GM18951 (cell line): ENCODE results near the gene TSPAN11.

Source experiments
- POLR2A ChIP-seq: IDR thresholded peaks from 4 replicates; pipeline ENCODE4 v1.6.1; 2011; ENCODE audit warnings: mild to moderate bottlenecking; ENCODE audit not compliant: insufficient read length, insufficient read depth; ENCODE audit errors: extremely low read depth
- in situ Hi-C: fragments of 300-500 bp; cut with MboI; formaldehyde crosslinking; loops from one replicate; pipeline ENCODE4 v1.12.0; 2022; ENCODE audit warnings: low sequenced_read_pairs, mixed read lengths, inconsistent platforms; ENCODE audit not compliant: unreplicated experiment

Gene TSPAN11

DNA sequence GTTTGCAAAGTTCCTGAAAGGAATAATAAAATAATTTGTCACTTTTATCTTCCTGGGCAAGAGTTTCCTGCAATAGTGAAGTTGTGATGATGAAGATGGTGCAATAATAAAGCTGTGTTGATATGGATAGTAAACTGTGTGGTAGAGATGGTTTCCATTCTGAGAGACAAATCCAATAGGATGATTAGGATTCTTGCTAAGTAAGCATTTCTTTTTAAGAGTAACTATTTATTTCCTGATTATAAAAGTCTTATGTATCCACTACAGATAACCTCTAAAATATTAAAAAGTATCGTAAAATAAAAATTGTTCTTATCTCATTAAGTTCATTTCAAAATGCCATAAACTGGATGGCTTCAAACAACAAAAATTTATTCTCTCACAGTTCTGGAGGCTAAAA, 28.7 kb downstream of the TSPAN11 start:
- no peak for TF ChIP-seq POLR2A
- in situ Hi-C loops = no loop called here

DNA sequence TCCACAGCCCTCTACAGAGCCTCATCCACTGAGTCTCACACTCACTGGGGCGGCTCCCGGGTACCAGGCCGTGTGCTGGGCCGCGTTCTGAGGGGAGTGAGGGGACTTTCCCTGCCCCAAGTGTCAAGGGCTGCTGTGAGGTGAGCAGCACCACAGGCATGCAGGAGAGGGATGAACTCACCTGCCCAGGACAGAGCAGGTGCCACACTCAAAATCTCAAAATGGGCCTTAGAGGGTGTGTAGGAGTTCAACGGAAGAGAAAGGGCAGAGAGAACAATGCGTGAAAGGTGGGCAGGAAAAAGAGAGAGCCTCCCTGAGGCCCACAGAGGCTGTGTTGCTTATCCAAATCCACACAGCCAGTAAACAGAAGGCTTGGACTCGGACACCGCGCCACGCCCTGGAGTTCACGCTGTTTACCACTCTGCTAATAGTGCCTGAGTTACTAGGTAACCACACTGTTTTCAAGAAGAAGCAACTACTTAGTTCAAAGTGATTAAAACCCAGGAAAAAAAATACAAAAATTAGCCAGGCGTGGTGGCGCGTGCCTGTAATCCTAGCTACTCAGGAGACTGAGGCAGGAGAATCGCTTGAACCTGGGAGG, 32.7 kb downstream of the TSPAN11 start:
- in situ Hi-C loops = no loop called here
- TF ChIP-seq POLR2A = no peak

DNA sequence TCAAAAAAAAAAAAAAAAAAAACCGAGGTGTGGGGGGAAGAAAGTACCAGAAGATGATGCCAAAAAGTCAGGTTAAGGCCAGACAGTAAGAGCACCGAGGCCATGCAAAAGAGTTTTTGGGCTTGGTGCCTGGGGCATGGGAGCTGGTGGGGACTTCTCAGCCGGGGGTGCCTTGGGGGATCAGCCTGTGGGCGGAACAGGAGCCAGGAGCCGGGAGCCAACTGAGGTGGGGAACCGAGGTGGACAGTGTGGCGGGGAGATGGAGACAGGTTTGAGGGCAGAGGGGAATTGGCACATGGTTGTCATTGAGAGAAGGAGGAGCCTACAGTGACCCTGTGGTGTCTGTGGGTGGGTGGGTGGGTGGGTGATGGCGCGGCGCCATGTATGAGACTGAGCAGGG, 33.2 kb downstream of the TSPAN11 start:
- no peak for TF ChIP-seq POLR2A
- in situ Hi-C loops = no loop called here

DNA sequence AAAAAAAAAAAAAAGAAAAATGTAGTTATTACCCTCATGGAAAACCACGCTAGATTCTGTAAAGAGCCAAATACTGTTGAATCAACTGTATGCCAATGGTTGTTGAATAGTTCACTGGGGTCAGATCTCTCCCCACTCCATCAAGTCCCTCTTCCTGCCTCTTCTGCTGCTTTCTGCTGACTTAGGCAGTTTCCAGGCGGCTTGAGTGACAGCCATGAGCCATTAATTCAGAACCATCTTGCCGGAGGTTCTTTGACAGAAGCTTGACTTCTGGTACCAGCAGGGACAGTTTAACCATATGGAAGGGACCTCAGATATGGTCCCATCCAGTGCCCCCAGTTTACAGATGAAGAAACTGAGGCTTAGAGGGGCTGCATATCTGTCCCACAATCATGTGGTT, 34.5 kb downstream of the TSPAN11 start:
- in situ Hi-C loops = no loop called here
- TF ChIP-seq POLR2A = no peak

DNA sequence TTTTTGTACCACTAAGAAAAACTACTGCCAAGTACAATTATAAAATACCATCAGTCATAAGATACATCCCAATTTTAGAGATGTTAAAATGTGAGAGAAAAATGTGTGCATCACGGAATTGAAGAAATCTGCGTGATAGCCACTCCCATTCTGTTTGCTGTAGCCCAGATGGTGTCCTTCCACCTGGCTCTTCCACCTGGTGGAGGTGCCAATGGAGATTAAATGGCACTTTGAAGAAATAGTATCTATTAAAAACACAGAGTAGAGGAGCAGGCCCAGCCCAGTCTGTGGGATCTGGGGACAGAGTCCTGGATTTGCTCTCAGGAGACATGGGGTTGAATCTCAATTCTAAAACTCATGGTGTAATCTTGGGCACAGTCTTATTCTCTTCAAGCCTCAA, 35.5 kb downstream of the TSPAN11 start:
- in situ Hi-C loops = no loop called here

DNA sequence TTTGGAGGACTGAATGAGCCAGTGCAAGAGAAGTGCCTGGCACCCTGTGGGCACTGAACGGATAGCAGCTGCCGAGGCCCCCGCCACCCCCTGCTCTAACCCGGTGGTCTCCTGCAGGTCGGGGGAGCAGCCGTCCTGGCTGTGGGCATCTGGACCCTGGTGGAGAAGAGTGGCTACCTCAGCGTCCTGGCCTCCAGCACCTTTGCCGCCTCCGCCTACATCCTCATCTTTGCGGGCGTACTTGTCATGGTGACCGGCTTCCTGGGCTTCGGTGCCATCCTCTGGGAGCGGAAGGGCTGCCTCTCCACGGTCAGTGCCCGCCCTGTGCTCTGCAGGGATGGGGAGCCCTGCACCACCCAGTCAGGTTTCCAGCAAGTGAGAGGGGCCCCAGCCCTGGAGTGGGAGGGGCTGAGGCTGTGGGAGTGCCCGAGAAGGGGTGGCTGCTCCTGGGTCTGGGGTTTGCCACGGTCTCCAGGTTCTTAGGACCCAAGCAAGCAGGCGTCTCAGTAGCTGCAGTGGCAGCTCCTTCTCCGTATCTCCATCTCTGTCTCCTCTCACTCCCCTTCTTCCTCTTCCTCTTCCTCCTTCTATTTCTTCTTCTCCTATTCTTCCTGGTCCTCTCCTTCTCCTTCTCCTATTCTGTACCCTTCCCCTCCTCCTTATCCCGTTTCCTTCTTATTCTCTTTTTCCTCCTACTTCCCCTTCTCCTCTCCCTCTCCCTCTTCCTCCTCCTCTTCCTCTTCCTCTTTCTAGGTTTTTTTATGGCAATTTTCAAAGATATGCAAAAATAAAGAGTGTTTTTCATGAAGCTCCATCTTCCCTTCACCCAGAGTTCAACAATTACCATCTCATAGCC, 37.4 kb downstream of the TSPAN11 start:
- in situ Hi-C loops = no loop called here
- no peak for TF ChIP-seq POLR2A

More for the DNA sequence above, 35.5 kb downstream of the TSPAN11 start:
- no peak for TF ChIP-seq POLR2A

DNA sequence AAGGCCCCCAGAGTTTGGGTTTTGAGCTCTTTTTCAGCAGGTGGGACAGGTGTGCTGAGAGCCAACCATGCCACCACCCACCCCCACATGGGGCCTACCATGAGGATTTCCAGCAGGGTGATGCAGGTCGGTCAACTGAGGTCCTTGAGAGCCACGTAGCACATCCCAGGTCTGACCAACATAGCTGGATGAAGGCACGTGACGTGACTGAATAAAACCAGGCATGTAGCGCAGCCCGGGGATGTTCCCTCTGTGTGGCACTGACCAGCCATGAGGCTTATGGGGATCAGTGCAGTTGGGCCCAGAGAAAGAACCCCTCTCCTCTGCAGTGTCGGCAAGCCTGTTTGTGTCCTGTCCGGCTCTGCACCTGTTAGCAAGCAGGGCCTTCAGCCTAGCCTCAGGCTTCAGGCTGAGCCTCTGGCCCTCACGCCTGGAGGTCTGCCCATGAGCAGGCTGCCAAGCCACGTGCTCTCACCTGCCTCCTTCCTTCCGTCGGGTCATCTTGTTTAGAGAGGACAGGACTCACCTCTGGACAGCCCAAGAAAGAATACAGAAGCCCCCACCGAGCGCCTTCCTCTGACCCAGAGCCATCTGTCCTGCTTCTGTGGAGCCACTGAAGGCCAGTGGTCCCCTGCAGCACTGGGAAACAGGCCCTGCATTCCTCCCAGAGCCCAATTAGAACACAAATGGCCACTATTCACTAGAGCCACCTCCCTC, 38.5 kb downstream of the TSPAN11 start:
- TF ChIP-seq POLR2A = no peak
- in situ Hi-C loops = no loop called here

DNA sequence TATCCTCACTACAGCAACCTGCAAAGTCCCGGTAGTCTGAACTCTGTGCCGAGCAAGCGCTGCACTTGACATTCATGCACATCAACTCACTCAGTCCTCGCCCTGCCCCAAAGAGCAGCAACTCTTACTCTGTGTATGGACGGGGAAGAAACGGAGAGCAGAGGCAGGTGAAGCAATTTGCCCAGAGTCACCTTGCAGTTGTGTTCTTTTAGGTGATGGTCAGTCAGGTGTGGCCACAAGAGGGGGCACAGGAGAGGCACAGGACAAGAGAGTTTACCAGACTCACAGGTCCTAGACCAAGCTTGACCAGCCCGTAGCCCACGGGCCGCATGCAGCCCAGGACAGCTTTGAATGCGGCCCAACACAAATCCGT, 39.1 kb downstream of the TSPAN11 start:
- no peak for TF ChIP-seq POLR2A
- in situ Hi-C loops = no loop called here

DNA sequence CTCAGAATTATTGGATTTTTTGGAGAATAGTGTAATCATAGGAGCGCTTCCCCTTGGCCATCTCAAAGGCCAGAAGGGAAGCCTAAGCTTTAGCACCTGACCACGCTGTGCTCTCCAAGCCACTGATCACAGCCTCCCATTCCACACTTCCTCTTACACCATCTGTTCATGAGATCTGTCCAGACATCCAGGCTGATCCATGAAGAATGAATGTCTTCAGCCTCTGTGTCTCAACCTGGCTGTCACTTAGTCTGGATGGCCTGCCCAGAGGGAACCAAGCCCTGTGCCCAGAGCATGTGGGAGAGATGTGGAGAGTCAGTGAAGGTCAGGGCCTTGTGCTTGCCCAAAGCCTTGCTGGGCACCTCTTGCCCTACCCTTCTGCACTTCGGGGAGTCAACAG, 40.5 kb downstream of the TSPAN11 start:
- no peak for TF ChIP-seq POLR2A
- in situ Hi-C loops = no loop called here

DNA sequence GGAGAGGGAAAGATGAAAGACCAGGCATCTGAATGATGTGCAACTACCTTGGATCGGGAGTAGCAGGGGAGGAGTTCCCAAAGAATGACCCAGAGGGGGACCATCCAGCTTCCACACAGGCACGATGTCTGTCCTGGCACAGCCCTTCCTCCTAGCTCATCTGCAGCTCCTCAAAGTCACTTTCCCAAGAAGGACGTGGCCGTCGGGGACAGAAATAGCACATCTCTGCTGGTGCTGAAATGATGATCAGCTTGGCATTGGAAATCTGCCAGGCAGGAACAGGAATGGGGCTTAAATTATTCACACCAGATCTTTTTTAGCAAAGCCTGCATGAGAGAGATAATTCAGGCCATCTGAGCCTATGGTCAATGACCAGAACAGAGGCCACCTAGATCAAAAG, 41.7 kb downstream of the TSPAN11 start:
- in situ Hi-C loops = no loop called here
- no peak for TF ChIP-seq POLR2A

DNA sequence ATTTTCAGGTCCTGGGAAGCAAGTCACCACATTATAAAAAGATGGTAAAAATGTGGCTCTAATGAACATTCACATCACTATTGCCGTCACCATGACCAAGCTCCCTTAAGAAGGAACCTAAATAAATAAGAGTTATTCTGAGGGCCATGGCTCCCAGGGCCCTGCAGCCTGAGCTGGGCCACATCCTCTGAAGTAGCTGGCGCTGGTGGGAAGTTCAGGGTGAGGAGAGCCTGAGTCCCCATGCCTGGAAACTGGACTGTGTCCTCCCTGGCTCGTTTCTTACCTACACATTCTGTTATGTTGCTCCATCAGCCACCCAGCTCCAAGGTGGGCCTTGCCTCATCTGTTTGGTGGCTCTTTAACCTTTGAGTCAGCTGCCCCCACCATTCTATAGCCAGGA, 42.5 kb downstream of the TSPAN11 start:
- no peak for TF ChIP-seq POLR2A
- in situ Hi-C loops = no loop called here

DNA sequence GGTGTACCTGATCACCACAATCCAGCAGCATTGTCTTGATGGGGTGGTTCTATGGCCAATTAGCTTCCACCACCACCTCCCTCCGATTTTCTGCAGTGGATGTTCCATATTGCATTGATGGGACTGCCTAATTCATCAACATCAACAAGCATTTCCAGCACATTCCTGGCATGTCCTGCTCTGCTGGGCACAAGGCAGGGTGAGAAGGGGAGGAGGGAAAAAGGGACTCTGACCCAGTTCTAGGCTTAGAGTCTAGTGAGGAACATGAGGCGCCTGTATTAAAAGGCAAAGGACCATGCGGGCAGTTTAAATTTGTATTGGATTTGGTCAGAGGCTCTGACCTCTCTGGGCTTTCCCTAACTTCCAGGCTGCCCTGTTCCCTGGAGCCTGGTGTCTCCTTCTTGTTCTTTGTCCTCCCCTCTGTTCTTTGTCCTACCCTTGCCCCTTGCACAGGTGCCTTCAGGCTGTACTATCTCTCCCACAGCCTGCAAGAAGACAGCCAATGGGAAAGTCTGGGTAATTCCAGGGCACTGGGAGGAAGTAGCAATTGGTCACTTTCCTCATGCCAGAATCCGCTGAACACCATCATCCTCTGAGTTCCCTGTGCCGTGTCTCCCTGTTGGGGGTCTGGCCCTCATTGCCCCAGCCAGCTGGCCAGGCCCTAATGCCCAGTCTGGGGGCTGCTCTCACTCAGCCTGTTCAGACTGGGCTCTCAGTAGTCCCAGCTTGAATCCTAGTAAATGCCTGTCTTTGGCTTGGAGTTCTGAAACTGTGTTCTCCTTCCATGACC, 43.3 kb downstream of the TSPAN11 start:
- in situ Hi-C loops = no loop called here
- no peak for TF ChIP-seq POLR2A
